ENCODE data around the gene AOPEP. TPM values are rescaled to one million over a fixed set of nuclear protein-coding genes. Genes with fewer than 3 reads are reported as not detected.

AOPEP gene
- total RNA-seq, 1 experiment from 2014 or later = 15.0 TPM

GRCh38 chr9:95071925-95072324, 345.4 kb downstream of the AOPEP start:
- Histone ChIP-seq H3K14ac (ENCODE audit: insufficient read depth, low read length) (no peak overlapping the region), H2BK120ac (ENCODE audit: low read depth, low read length, poor library complexity, severe bottlenecking) (no peak overlapping the region), H3K27ac (ENCODE audit: insufficient read length, low read depth, low read length) (no peak overlapping the region), H2AK5ac (ENCODE audit: insufficient read length, low read length) (no peak overlapping the region), H4K91ac (ENCODE audit: insufficient read length, low read depth, low read length) (no peak overlapping the region), H2BK15ac (ENCODE audit: low read depth, low read length) (no peak overlapping the region), H3K4me2 (ENCODE audit: insufficient read depth, insufficient read length, low read length) (no peak overlapping the region), H3K23ac (ENCODE audit: insufficient read length, low read depth, low read length) (no peak overlapping the region), H2AFZ (ENCODE audit: low read length) (no peak overlapping the region), H4K20me1 (ENCODE audit: control insufficient read depth, insufficient read depth, insufficient read length) (no peaks in the 10 kb centered on the region), H3K4me1 (ENCODE audit: insufficient read depth, low read length) (no peaks in the 10 kb centered on the region; the same call in 1 of the 2 replicates), H2BK20ac (ENCODE audit: low read depth, low read length, poor library complexity, severe bottlenecking) (no peak overlapping the region), H3T11ph (ENCODE audit: low read length) (no peak overlapping the region), H3K27me3 (ENCODE audit: insufficient read depth, low read length) (no peaks in the 10 kb centered on the region), H3K9me3 (ENCODE audit: control insufficient read depth, low read depth, low read length) (no peaks in the 10 kb centered on the region), H3K79me1 (ENCODE audit: insufficient read depth, low read depth, low read length, poor library complexity, severe bottlenecking) (no peaks in the 10 kb centered on the region), H4K5ac (ENCODE audit: insufficient read length, low read depth, low read length) (no peak overlapping the region), H4K8ac (replicated peaks; ENCODE audit: insufficient read length, low read depth, low read length) (no peak overlapping the region), H3K56ac (ENCODE audit: insufficient read length, low read depth, low read length) (no peak overlapping the region), H3K9ac (ENCODE audit: extremely low read depth, insufficient read length, low read length) (no peak overlapping the region), H2BK12ac (ENCODE audit: insufficient read length, low read depth, low read length) (no peak overlapping the region), H3K23me2 (ENCODE audit: insufficient read length, low read depth, low read length, poor library complexity, severe bottlenecking) (no peaks in the 10 kb centered on the region), H2BK5ac (ENCODE audit: insufficient read length, low read length) (no peak overlapping the region), H3K18ac (ENCODE audit: insufficient read length, low read depth, low read length) (no peak overlapping the region), H3K4ac (ENCODE audit: low read depth, low read length) (no peak overlapping the region), H3K79me2 (ENCODE audit: insufficient read depth, low read length) (no peaks in the 10 kb centered on the region)
- Mint-ChIP-seq H3K4me1 (peaks cover 7 to 8% of the 10 kb centered on the region in 2 experiments), H3K27ac (no peak overlapping the region), H3K36me3 (ENCODE audit: insufficient read depth in 1 of 3, low read depth in 3 of 3) (peaks cover 0 to 4% (median 3%) of the 10 kb centered on the region in 3 experiments; a peak in 2 of 7 replicates), H3K27me3 (ENCODE audit: low read depth) (no peaks in the 10 kb centered on the region; the same call in 1 of the 2 replicates), H3K4me3 (no peak overlapping the region), H3K9me3 (no peaks in the 10 kb centered on the region)
- no CpG with 5 or more reads among the region's 5 CpGs for WGBS (ENCODE audit: extremely low coverage, insufficient read length, low lambda C conversion rate)
- DNase-seq = no peak
- no peak for TF ChIP-seq CTCF (conservative IDR thresholded peaks at IDR 0.05)
